NCI-H1092 treated with DMSO at 0.1 percent for 48 hours (cell line): Measurements from ENCODE around the gene MC1R.
"Not testable (repeated sequence)": the region's sequence is repeated elsewhere in the genome, so short reads cannot be mapped to it uniquely, and the experiment has no call there.

ENCODE experiments used
- DNase-seq: peaks from one replicate; lab custom pipeline; 2025; lab: John Stamatoyannopoulos, UW

Gene MC1R

DNA sequence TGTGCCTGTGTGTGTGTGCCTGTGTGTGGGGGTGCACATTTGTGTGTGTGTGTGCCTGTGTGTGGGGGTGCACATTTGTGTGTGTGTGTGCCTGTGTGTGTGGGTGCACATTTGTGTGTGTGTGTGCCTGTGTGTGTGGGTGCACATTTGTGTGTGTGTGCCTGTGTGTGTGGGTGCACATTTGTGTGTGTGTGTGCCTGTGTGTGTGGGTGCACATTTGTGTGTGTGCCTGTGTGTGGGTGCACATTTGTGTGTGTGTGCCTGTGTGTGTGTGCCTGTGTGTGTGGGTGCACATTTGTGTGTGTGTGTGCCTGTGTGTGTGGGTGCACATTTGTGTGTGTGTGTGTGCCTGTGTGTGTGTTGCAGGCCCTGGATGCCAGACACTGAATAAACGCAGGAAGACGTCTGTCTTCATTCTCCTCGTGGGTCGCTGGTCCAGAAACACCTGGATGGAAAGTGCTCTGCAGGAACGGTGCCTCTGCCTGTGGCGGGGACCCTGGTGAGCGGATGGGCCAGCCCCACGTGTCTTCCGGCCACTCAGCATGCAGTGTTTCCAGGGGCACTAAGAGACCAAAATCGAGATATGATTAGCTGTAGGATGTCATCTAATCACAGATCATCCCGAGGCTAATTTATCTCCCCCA, 3.9 kb upstream of the MC1R start:
- not testable (repeated sequence) for DNase-seq

DNA sequence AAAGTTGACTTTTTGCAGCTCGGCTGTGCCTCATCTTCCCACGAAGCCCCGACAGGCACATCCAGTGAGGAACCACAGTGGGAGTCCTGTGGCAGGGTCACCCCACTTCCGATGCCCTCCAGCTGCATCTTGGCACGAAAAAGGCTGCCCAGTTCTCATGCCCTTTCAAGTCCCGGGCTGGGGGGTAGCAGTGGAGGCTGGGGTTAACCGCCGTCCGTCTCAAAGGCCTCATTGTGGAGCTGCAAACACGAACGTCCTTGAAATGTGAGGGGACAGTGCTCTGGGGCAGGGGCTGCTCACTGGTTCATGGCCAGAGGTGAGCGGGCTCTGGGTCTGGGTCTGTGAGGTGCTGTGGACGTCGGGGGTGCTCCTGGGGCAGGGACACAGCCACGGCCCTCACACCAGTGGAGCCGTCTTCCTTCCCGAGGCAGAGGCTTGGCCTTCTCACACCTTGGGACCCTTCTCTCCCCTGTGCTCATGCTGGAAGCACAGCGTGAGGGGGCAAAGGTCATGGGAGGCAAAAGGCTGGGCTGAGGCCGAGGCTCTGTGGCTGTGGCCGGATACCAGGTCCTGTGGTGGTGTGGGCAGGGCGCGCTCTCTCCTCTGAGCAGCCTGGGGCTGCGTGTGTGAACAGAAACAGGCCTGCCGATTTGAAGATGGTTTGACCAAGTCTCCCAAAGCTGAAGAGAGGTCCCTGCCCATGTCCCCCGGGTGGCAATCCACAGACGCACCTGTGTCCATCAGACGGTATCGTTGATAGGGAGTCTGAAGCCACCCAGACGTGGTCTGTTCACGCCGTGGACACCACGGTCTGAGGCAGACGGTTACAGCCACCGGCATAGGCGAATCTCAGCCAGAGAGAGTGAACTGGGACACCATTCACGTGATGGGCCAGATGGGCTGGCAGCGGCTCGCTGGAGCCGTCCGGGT, 3.1 kb upstream of the MC1R start:
- no peak for DNase-seq

DNA sequence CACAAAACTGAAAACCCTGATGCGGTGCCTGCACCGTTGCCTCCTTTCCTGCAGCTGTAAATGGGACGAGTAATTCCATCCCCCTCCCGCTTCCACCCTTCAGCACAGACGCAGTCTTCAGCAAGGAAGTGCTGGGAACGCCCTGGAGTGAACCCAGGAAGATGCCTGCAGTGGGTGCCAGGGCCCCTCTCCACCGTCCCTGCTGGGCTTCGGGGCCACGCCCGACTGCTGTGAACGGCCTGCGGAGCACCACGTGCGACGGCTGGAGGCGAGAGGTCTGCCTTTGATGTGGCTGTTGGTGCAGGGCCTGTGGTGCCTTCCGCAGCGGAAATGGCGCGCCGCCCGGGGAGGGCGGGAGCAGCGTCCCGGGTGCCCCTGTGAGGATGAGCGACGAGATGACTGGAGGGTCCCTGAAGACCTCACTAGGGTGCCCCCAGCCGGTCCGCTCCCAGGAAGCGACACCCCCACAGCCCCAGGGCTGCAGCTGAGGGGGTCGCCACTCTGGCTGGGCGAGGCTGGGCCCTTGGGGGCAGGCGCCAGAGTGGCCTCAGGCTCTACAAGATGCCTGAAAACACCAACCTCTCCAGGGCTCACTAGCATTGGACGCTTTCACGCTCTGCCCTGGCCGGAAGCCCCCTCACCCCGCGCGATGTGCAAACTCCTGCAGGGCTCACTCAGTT, 749 bp upstream of the MC1R start:
- peak; percentile 52 for DNase-seq

DNA sequence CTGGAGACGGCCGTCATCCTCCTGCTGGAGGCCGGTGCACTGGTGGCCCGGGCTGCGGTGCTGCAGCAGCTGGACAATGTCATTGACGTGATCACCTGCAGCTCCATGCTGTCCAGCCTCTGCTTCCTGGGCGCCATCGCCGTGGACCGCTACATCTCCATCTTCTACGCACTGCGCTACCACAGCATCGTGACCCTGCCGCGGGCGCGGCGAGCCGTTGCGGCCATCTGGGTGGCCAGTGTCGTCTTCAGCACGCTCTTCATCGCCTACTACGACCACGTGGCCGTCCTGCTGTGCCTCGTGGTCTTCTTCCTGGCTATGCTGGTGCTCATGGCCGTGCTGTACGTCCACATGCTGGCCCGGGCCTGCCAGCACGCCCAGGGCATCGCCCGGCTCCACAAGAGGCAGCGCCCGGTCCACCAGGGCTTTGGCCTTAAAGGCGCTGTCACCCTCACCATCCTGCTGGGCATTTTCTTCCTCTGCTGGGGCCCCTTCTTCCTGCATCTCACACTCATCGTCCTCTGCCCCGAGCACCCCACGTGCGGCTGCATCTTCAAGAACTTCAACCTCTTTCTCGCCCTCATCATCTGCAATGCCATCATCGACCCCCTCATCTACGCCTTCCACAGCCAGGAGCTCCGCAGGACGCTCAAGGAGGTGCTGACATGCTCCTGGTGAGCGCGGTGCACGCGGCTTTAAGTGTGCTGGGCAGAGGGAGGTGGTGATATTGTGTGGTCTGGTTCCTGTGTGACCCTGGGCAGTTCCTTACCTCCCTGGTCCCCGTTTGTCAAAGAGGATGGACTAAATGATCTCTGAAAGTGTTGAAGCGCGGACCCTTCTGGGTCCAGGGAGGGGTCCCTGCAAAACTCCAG, 1.1 kb downstream of the MC1R start:
- no peak for DNase-seq

DNA sequence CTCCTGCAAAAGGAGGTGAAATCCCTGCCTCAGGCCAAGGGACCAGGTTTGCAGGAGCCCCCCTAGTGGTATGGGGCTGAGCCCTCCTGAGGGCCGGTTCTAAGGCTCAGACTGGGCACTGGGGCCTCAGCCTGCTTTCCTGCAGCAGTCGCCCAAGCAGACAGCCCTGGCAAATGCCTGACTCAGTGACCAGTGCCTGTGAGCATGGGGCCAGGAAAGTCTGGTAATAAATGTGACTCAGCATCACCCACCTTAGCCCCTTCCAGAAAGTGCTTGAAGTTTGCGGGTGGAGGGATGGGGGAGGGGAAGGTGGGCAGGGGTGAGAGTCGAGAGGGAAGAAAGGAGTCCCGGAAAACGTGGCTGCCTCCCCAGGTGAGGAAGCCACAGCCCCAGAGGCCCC, 2.1 kb downstream of the MC1R start:
- DNase-seq = no peak

DNA sequence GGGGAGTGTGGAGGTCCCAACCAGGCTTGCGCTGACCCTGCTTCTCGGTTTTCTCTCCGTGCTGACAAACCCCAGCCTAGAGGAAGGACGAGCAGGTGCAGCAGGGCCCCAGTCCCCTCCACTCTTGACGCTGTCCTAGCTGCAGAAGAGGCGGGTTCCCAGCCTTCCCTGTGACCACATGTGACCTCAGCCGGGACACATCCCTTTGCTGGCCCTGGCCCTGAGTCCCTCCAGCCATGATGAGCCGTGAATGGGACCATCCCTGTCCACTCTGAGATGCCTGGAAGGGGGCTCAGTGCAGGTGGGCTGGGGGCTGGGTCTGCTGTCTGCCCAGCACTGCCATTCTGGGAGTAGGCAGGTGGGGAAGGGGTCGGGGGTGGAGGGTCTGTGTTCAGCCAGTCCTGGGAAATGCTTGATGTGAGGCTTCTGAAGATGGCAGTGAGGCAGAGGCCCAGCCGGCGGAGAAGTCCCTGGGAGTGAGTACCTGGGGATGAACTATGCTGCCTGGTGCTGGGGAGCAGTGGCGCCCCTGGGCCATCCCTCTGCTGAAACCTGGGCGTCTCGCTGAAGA, 2.6 kb downstream of the MC1R start:
- DNase-seq = no peak

DNA sequence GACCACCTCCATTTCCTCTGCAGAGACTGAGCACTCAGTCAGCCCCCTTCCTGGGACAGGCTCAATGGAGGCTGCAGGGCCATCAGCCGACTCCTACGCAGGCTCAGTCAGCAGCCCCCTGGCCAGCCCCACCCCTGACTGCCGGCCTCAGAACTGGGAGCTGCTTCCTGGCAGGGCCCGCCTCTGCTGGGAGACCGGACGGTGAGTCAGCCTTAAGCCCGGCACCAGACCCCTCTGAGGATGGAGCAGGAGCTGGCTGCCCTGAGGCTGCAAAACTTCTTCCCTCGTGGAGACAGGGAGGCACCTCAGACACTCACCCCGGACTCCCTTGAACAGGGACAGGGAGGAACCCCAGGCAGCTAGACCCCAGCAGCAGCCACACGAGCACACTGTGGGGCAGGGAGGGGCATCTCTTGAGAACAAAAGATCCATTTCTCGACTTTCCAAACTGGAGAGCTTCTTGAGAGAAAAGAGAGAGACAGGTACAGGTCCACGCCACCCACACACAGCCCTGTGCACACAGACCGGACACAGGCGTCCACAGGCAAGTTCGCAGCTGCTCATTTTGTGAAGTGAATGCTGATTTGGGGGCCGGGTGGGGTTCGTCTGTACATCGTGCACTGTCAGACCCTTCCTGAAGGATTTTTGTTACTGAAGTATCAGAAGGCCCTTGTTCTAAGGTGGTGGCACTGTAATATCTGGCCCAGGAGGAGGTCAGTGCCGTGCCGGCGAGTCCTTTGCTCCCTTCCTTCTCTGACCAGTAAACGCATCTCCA, 3.2 kb downstream of the MC1R start:
- no peak for DNase-seq

DNA sequence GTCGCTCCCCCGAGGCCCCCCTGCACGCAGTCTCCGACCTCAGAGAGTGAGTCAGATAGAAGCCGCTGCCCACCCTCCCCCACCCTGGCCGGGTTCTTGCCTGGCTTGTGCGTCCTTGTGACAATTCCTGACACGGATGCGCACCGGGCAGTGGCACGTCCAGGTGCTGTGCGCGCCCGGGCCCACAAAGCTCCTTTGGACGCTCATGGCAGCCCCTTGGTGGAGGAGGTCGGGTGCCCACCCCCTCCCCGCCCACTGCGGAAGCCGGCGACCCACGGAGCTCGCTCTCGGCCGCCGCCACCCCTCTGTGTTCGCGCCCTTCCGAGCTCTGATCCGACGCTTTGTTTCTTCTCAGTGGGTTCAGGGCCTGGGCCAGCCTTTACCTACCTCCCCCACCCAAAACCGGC, 3.8 kb downstream of the MC1R start:
- peak; percentile 36 for DNase-seq

DNA sequence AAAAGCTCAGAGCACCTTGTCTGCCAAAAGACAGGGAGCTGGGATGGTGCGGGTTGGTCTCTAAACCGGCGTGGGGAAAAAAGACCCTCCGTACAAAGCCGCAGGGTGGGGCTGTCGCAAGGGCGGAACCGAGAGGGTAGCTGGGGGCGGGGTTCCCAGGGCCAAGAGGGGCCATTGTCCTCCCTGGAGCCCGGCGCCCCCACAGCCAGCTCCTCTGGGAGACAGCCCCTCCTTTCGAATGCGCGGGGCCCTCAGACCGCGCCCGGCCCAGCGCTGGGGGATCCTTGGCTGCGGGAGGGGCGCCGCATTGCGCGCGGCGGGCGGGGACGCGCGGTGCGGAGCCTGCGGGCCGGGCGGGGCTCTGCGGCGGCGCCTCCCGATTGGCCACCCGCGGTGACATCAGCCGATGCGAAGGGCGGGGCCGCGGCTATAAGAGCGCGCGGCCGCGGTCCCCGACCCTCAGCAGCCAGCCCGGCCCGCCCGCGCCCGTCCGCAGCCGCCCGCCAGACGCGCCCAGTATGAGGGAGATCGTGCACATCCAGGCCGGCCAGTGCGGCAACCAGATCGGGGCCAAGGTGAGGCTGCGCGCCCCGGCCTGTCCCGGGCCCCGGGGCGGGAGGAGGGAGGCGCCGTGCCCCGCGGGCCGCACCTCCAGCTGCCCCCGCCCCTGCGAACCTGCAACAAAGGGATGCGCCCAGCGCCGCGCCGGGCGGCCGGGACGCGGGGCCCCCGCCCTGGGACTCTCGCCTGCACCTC, 4.4 kb downstream of the MC1R start, which contains the start of gene TUBB3:
Gene TUBB3 (plus strand): TSS at position 459 of the 756 bp plus-strand sequence. CDS start 60 bp downstream, at position 519.
- peak; percentile 88 for DNase-seq

DNA sequence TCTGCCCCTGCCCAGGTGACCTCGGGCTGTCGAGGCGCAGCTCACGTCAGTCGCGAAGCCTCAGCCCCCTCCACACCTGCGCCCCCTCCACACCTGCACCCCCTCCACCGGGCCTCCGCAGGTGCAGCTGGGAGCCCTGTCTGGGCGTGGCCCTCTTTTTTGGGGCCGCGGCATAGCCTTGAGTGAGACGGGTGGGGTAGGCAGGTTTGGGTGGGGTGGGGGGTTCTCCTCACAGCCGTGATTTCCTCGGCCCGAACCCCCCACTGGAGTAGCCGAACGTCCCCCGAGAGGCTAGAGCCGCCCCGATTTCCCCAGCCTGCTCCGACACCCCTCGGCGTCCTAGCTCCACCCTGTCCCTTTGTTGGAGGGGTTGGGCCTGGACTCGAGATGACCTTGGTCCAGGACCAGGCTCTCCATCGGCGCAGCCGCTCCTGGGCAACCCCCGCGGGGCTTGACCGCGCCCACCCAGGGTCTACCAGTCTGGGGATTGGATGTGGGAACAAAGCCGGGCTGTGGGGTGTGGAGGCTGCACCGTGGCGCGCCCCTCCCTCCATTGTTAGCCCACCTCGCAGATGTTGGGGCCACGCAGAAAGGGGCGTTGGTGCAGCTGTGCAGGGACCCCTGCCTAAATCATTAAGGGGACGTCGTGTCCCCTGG, 5.1 kb downstream of the MC1R start:
- peak; percentile 43 for DNase-seq

DNA sequence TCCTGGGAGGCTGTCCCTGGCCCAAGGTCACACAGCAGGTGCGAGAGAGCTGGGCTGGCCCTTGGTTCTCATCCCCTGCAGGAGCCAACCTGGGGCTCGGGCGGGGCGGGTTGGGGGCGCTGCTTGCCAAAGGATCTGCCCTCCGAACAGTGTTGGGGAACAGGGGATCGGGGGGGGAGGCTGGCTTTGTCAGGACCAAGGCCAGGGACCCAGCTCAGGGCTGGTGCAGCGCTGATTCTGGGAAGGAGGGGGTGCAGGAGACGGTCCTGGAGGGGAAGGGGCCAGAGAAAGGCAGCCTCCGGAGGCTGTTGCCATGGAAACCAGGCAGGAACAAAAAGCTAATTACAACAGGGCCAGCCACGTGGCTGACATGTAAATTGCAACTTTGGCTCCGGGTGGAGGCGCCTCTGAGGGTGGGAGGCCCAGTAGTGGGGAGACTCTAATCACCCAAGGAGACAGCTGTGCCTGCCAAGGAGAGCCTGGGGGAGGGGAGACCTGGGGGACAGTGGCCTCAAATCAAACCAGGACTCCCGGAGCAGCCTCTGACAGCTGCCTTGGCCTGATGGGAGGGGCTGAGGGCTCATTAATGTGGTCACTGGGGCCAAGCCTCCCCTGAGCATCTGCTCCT, 5.7 kb downstream of the MC1R start:
- peak; percentile 59 for DNase-seq

DNA sequence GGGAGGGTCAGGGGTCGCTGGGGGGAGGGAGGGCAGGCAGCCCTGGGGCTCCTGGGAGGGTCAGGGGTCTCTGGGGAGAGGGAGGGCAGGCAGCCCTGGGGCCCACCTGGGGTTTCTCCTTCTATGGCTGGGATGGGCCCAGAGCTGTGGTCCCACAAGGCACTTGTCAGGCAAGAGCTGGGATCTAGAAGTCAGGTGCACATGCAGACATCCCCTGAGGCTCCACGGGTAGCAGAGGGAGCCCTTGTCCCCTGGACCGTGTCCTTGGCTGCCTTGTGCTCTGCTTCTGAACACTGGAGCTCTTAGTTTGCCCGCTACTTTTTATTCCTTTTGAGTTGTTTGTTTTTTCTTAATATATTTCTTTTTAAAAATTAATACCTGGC, 6.3 kb downstream of the MC1R start:
- no peak for DNase-seq

DNA sequence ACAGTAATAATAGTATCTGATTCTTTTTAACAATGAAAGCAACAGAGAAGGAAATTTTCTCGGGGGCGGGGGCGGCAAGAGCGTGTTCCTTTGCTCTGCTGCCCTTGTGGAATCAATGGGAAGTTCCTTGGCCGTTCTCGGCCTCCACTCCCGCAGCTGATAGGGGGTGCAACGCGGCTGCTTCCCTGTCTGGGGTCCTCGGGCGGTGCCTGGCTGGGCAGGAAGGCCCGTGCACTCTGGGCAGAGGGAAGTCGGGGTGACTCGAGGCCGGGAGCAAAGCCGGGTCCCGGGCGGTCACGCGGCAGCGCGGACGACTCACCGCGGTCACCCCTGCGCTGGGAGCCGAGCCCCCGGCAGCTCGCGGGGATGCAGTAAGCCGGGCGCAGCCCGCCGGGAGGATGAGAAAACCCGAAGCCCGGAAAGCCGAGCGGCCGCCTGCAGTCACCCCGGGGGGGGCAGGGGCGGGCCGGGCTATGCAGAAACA, 7.0 kb downstream of the MC1R start:
- peak; percentile 21 for DNase-seq

DNA sequence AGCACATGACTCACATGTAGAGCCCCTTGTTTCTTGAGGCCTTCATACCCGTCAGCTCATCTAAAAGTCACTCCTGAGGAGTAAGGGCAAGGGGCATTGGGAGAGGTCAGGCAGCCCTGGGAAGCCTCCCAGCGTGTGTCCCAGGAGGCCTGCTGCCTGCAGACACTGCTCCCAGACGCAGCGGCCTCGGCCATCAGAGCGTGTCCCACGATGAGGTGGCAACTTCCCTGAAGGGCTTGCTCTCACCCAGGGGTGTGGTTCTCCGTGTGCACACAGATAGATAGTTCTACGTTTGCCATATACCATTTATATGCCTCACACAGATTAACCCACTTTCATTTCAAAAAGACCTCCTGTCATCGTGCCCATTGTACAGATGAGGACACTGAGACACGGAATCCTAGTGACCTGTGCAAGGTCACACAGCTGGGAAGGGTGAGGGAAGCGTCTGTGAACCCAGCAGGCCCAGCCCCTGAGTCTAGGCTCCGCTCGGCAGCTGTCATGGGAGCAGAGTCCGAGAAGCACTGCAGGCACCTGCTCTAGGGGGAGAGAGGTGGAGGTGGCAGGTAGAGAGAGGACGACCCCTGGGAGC, 12.7 kb downstream of the MC1R start:
- no peak for DNase-seq

DNA sequence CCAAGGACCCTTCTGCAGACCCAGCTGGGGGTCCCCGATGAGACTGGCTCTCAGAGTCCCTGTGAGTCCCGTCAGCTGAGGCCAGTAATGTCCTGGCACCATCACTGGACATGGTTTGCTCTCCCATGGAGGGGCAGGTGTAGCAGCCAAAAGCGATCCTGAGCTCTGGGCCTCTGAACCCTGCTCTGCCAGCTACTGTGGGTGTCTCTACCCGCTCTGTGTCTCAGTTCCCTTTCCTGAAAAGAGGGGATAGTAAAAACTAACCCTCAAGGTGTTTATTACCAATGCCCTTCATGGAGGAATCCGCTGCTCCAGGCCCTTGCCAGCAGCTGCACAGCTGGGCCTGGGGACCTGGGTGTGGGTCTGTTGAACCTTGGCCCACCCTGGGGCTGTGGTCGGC, 13.3 kb downstream of the MC1R start:
- DNase-seq = no peak

DNA sequence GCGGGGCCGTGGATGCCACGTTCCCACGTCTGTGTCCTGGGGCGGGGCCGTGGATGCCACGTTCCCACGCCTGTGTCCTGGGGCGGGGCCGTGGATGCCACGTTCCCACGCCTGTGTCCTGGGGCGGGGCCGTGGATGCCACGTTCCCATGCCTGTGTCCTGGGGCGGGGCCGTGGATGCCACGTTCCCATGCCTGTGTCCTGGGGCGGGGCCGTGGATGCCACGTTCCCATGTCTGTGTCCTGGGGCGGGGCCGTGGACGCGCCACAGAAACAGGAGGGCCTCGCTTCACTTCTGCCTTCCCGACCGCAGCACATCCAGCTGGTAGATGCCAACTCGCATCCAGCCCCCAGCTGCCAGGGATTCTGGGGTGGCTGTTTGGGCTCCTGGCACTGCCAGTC, 15.4 kb downstream of the MC1R start:
- DNase-seq = not testable (repeated sequence)

DNA sequence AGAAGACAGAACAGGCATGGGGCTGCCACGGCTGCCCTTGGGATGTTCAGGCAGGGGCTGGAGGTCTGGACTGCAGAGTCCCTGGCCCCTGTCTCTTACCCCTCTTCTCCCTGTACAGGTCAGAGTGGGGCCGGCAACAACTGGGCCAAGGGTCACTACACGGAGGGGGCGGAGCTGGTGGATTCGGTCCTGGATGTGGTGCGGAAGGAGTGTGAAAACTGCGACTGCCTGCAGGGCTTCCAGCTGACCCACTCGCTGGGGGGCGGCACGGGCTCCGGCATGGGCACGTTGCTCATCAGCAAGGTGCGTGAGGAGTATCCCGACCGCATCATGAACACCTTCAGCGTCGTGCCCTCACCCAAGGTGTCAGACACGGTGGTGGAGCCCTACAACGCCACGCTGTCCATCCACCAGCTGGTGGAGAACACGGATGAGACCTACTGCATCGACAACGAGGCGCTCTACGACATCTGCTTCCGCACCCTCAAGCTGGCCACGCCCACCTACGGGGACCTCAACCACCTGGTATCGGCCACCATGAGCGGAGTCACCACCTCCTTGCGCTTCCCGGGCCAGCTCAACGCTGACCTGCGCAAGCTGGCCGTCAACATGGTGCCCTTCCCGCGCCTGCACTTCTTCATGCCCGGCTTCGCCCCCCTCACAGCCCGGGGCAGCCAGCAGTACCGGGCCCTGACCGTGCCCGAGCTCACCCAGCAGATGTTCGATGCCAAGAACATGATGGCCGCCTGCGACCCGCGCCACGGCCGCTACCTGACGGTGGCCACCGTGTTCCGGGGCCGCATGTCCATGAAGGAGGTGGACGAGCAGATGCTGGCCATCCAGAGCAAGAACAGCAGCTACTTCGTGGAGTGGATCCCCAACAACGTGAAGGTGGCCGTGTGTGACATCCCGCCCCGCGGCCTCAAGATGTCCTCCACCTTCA, 16.2 kb downstream of the MC1R start:
- no peak for DNase-seq
